Osteoblast (primary cell): ENCODE results near the gene EEF1E1. TPM values are rescaled to one million over a fixed set of nuclear protein-coding genes. Genes with fewer than 3 reads are reported as not detected.

Source experiments
- DNase-seq: peaks from one replicate; pipeline ENCODE4 v3.0.0; 2011; ENCODE audit warnings: low spot score, mixed read lengths; ENCODE audit not compliant: insufficient read length; ENCODE audit errors: missing footprints
- H2AFZ ChIP-seq: 2 replicates; pipeline ENCODE4 v1.6.0; 2011; ENCODE audit warnings: mild to moderate bottlenecking, low read length
- H3K27ac ChIP-seq: 2 replicates; pipeline ENCODE4 v1.5.1; 2011; ENCODE audit warnings: mild to moderate bottlenecking, low read depth, low read length, moderate library complexity
- H3K27me3 ChIP-seq: 2 replicates; pipeline ENCODE4 v1.6.0; 2012; ENCODE audit warnings: mild to moderate bottlenecking, control low read depth, inconsistent platforms, low read length, moderate library complexity; ENCODE audit not compliant: insufficient read depth
- H3K36me3 ChIP-seq: 2 replicates; pipeline ENCODE4 v1.5.1; 2011; ENCODE audit warnings: mild to moderate bottlenecking, low read length, control low read depth, moderate library complexity; ENCODE audit not compliant: insufficient read depth
- H3K4me1 ChIP-seq: 2 replicates; pipeline ENCODE4 v1.5.1; 2011; ENCODE audit warnings: mild to moderate bottlenecking, low read length, control low read depth, moderate library complexity; ENCODE audit not compliant: insufficient read depth
- H3K4me2 ChIP-seq: 2 replicates; pipeline ENCODE4 v1.6.0; 2011; ENCODE audit warnings: mild to moderate bottlenecking, low read length; ENCODE audit not compliant: insufficient read depth
- H3K4me3 ChIP-seq: fragments of 200-600 bp; sonication (generic); 3 replicates; pipeline ENCODE4 v1.5.1; 2012; ENCODE audit warnings: mild to moderate bottlenecking, low read length, inconsistent platforms; ENCODE audit not compliant: insufficient read depth
- H3K79me2 ChIP-seq: 2 replicates; pipeline ENCODE4 v1.6.0; 2012; ENCODE audit warnings: mild to moderate bottlenecking, low read length, control low read depth, inconsistent platforms; ENCODE audit not compliant: insufficient read depth
- H3K9me3 ChIP-seq: 2 replicates; pipeline ENCODE4 v1.5.1; 2011; ENCODE audit warnings: low read depth, low read length, control low read depth
- H4K20me1 ChIP-seq: 2 replicates; pipeline ENCODE4 v1.6.0; 2012; ENCODE audit warnings: mild to moderate bottlenecking, low read length, control low read depth; ENCODE audit not compliant: insufficient read depth
- CTCF ChIP-seq: IDR thresholded peaks from 2 replicates; pipeline ENCODE4 v1.5.1; 2011; ENCODE audit warnings: mild to moderate bottlenecking, low read depth, low read length, moderate library complexity; ENCODE audit errors: extremely low read depth
- total RNA-seq: library from RNA; depleted of rRNA; stranded (reverse); fragments of >200 nt; gene quantifications from 2 replicates; pipeline ENCODE4 v1.2.3, GENCODE V29; 2012

EEF1E1 gene
- total RNA-seq, 1 donor, result 25.3 TPM

- no peaks in the 10 kb centered on the region for H3K36me3 ChIP-seq
- DNase-seq, result no peak
- H3K4me1 ChIP-seq, result peaks cover 41% of the 10 kb centered on the region
- H3K27ac ChIP-seq, result no peak overlapping the region
- no peak overlapping the region for H2AFZ ChIP-seq
- peaks cover 3% of the 10 kb centered on the region for H3K79me2 ChIP-seq
- no peak for TF ChIP-seq CTCF
- no peaks in the 10 kb centered on the region for H4K20me1 ChIP-seq
- H3K4me3 ChIP-seq, result no peak overlapping the region
- H3K4me2 ChIP-seq, result no peak overlapping the region
- no peaks in the 10 kb centered on the region for H3K27me3 ChIP-seq
- H3K9me3 ChIP-seq, result no peaks in the 10 kb centered on the region
These were observed 23.2 kb downstream of the EEF1E1 start for GRCh38 chr6:8079126-8079525.

GRCh38 chr6:8077991-8078390 is 24.4 kb downstream of the EEF1E1 start:
- H2AFZ ChIP-seq, result no peak overlapping the region
- H3K4me2 ChIP-seq, result no peak overlapping the region
- peaks cover 3% of the 10 kb centered on the region for H3K79me2 ChIP-seq
- no peaks in the 10 kb centered on the region for H3K36me3 ChIP-seq
- H3K4me1 ChIP-seq, result peaks cover 30% of the 10 kb centered on the region
- H4K20me1 ChIP-seq, result no peaks in the 10 kb centered on the region
- no peaks in the 10 kb centered on the region for H3K9me3 ChIP-seq
- H3K4me3 ChIP-seq, result no peak overlapping the region
- H3K27ac ChIP-seq, result no peak overlapping the region
- H3K27me3 ChIP-seq, result no peaks in the 10 kb centered on the region
- TF ChIP-seq CTCF, result no peak
- DNase-seq, result no peak

DNA sequence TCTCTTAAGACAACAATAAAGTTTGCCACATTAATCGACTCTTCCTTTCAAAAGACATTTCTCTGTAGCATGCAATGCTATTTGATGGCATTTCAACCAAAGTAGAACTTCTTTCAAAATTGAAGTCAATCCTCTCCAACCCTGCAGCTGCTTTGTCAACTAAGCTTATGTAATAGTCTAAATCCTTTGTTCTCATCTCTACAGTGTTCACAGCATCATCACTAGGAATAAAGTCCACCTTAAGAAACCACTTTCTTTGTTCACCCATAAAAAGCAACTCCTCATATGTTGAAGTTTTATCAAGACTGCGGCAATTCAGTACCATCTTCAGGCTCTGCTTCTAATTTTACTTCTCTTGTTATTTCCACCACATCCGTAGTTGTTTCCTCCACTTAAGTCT is 26.6 kb downstream of the EEF1E1 start:
- H3K4me2 ChIP-seq, result no peak overlapping the region
- H2AFZ ChIP-seq, result no peak overlapping the region
- no peaks in the 10 kb centered on the region for H3K9me3 ChIP-seq
- H3K4me1 ChIP-seq, result peaks cover 12% of the 10 kb centered on the region
- H3K79me2 ChIP-seq, result no peaks in the 10 kb centered on the region
- H3K4me3 ChIP-seq, result no peak overlapping the region
- H3K27me3 ChIP-seq, result no peaks in the 10 kb centered on the region
- H4K20me1 ChIP-seq, result no peaks in the 10 kb centered on the region
- no peak overlapping the region for H3K27ac ChIP-seq
- DNase-seq, result no peak
- TF ChIP-seq CTCF, result no peak
- H3K36me3 ChIP-seq, result no peaks in the 10 kb centered on the region

DNA sequence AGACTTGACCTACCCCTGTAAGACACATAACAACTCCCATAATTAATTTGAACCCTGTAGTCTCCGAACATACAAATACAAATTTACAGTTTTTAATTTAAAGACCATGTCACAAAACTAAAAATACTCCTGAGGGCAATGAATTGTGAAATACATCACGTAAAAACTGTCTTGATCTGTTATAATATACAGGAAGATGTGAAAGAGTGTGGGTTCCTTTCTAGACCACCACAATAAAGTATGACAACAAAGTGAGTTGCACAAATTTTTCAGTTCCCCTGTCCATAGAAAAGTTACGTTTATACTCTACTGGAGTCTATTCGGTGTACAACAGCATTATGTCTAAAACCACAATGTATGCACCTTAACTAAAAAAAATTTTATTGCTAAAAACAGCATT is 27.2 kb downstream of the EEF1E1 start:
- no peaks in the 10 kb centered on the region for H3K9me3 ChIP-seq
- H3K4me3 ChIP-seq, result no peak overlapping the region
- H3K27me3 ChIP-seq, result no peaks in the 10 kb centered on the region
- no peak overlapping the region for H3K27ac ChIP-seq
- no peaks in the 10 kb centered on the region for H3K79me2 ChIP-seq
- no peaks in the 10 kb centered on the region for H3K36me3 ChIP-seq
- H3K4me2 ChIP-seq, result no peak overlapping the region
- TF ChIP-seq CTCF, result no peak
- no peaks in the 10 kb centered on the region for H4K20me1 ChIP-seq
- no peak overlapping the region for H2AFZ ChIP-seq
- peaks cover 7% of the 10 kb centered on the region for H3K4me1 ChIP-seq
- DNase-seq, result no peak
